ENCODE data around the gene PCED1A.
"Not testable (repeated sequence)": the region's sequence is repeated elsewhere in the genome, so short reads cannot be mapped to it uniquely, and the experiment has no call there.

Gene PCED1A

DNA sequence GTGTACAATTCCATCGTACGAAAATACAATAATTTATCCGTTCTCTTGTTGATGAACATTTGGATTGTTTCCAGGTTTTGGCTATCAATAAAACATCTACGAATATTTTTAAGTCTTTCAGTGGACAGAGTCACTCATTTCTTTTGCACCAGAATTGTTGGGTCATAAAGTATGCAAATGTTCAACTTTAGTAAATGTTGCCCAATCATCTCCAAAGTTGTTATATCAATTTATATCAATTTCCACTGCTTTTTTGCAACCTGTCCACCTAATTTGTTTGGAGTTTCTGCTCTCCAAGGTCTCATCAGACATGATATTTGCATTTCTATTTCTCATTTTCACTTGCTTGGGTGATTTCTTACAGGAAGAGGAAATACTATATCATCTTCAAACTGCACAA, 13.8 kb downstream of the PCED1A start:
- no peak for DNase-seq (ENCODE audit: low read depth)

DNA sequence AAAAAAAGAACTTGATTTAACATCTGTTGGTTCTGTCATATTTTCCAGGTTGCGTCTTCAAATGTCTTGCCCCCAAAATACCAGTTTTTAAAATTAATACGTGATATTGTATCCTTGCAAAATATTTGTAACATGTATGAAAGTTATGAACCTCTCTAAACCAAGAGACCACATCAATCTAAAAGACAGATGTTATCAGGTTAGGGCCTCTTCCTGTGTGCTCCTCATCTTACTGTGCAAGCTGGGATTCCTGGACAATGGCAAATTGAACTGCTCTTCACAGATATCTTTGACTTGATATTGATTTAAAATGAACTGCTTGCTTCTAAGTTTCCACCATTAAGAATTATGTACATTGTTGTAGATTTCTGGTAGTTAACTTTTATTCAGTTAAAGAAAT, 14.7 kb downstream of the PCED1A start:
- no peak for DNase-seq (ENCODE audit: low read depth)

DNA sequence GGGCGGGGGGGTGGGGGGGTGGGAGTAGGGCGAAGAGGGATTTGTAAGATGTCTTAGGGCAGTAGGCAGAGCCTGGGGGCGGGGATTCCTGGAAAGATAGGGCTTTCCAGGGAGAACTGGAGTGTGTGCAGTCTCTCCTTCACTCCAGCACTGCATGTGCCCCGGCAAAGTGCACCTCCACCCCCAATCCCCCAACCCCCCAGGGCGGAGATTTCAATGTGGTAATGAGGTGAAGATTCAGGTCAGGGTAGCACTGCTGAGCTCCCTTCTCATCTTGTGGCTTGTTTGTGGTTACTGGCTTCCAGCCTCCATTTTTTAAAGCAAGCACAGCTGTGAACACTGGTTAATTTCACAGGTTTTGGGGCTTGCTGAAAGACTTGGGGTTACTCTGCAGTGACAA, 18.4 kb downstream of the PCED1A start:
- no peak for DNase-seq (ENCODE audit: low read depth)

DNA sequence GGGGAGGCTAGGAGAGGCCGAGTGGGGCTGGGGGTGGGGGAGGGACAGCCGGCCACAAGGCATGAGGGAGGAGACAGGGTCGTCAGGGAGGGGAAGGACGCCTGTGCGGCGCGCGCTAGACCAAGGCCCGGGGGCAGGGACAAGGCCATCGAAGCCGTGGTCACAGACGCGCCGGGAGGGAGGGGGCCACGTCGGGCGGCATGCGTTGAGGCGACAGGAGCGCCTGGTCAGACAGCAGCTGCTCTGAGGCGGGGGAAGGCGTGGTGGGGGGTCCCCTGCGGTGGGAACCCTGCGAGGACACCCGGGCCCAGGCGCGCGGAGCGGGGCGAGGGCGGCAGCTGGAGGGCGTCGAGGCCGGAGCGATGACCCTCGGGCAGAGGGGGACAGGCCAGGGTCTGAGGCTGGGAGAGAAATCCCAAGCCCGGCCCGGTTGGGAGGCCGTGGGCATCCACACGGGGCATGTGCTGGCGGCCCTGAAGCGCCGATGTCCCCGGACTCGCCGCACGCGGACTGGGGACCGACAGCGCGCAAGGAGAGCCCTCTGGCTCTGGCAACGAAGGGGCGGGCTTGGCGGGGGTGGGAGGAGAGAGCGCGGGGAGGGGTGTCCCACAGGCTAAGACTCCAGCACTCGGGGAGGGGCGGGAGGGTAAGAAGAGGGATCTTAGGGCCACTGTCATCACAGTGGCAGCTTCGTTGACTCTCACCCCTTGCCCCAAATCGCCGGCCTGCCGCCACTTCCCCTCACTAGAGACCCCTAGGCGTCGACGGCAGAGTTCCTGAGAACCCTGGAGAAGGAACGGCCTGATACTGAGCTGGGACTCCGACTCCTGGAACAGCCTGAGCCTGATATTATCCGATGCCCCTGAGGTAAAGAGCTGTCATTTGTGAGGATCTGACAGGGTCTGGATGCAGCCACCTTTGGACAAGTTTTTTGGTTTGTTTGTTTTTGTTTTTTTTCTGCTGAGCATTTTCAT, 19.3 kb downstream of the PCED1A start:
- DNase-seq (ENCODE audit: low read depth) = no peak

DNA sequence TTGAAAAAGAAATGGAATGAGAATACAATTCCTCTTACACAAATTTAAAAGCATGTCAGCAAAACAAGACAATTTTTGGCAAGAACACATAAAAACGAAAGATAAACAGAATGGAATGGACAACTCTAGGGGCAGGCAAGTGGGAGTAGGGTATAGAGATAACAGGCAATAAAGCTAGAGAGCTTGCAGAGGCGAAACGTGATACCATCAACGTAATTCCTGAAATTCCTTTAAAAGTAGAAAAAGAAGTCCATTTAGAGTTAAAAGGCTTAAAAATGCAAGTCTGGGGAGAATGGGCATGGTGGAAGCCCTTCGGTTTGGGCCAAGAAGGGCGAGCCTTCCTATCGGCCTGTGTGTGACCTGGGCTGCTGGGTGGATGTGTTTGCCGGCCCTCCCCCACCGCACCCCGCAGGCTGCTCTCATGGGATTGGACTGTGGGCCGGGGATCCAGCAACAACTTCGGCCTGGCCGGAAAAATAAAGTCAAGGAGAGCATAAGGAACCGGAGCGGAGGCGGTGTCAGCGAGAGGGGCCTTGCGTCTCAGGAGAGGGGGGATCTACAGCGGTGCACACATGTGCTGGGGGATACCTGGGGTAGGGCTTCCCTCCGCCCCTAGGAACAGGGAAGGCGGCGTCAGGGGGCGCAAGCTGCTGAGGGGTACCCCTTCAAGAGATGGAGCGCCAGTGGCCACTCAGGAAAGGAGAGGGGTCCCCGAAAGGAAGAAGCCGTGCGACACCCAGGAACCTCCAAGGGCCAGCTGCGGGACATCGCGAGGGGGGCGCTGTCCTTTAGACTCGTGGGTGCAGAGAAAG, 20.2 kb downstream of the PCED1A start:
- DNase-seq (ENCODE audit: low read depth) = no peak

DNA sequence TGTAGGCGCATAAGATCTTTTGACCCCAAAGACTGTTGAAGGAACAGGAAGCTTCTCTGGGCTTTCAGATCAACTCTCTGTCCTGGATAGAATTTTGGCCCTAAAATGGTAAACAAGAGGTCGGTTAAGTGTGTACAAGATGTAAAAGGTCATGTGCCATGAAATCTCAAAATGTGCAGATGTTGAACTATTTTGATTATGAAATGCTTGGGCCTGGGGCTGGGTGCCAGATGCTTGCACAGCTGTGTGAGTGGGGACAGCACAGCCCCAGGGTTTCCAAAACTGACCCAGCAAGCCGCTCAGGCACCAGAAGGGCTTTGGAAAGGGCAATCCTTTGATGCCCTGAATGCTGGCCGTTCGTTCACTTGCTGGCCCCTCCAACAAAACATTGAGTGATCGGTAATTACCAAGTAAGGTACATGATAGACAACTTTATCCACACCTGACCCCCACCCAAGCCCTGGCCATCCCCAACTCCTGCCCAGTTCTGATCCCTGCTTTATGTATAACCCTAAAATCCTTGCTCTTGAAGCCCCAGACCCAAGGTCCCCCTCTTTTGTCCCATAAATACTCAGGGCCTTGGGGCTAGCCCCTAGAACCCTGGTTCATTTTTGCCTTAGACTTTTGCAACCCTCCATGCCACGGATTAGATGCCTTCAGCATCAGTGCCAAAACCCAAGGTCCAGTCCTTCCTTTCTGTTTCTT, 22.4 kb downstream of the PCED1A start:
- no peak for DNase-seq (ENCODE audit: low read depth)

DNA sequence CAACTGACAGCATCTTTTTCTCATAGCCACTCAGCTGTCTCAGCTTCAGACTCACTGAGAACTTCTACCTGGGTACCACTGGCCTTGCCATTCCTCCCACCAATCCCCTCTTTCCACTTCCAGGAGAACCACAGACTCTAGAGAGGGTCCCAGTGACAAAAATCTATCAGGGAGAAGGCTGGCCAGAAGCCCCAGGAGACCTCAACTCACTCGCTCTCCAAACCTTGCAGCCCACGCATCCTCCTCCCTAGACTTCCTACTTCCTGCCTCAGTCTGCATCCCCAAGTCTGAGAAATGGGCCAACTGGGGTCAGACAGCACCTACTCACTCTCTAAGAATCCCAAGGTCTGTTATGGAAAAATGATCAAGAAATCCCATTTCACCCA, 23.1 kb downstream of the PCED1A start:
- DNase-seq (ENCODE audit: low read depth) = no peak

DNA sequence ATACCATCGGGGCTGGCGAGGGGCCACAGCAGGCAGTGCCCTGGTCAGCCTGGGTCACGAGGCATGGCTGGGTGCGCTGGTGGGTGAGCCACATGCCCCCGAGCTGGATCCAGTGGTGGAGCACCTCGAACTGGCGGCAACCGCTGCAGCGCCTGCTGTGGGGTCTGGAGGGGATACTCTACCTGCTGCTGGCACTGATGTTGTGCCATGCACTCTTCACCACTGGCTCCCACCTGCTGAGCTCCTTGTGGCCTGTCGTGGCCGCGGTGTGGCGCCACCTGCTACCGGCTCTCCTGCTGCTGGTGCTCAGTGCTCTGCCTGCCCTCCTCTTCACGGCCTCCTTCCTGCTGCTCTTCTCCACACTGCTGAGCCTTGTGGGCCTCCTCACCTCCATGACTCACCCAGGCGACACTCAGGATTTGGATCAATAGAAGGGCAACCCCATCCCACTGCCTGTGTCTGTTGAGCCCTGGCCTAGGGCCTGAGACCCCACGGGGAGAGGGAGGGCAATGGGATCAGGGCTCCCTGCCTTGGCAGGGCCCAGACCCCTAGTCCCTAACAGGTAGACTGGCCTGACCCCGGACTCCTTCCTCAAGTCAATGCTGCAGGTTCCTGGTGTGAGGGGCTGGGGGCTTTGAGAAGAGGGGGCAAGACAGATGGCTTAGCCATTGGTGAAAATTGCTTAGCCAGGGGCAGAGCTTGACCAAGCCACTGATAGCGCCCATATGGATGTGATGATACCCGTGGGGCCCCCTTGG, 23.7 kb downstream of the PCED1A start:
- DNase-seq (ENCODE audit: low read depth) = no peak

DNA sequence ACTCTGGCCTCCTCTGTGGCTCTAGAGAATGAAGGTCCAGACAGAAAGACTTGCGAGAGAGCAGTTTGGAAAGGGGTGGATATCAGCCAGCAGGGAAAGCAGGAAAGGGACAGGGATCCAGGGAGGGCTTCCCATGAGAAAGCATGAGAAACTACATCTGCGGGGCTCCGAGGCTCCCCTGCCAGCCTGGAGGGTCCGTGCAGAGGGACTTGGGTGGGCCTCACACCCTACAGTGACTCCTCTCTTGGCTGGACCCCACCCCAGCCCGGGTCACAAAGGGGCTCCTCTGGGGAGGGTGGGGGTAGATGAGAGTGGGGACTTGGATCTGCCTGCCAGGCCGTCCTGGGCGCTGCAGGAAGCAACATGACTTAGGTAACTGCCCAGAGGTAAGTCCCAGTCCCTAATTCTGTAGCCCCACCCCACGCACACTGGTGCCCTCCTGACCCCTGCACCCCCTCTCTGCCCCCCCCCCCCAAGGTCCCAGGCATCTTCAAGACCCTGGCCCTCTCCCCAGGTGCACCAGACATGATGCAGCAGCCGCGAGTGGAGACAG, 24.3 kb downstream of the PCED1A start, which contains the start of gene TMEM239:
TSS of gene TMEM239 (plus strand) at position 335 of the 553 bp plus-strand sequence. CDS start at position 526, 191 bp downstream.
- DNase-seq (ENCODE audit: low read depth) = no peak

DNA sequence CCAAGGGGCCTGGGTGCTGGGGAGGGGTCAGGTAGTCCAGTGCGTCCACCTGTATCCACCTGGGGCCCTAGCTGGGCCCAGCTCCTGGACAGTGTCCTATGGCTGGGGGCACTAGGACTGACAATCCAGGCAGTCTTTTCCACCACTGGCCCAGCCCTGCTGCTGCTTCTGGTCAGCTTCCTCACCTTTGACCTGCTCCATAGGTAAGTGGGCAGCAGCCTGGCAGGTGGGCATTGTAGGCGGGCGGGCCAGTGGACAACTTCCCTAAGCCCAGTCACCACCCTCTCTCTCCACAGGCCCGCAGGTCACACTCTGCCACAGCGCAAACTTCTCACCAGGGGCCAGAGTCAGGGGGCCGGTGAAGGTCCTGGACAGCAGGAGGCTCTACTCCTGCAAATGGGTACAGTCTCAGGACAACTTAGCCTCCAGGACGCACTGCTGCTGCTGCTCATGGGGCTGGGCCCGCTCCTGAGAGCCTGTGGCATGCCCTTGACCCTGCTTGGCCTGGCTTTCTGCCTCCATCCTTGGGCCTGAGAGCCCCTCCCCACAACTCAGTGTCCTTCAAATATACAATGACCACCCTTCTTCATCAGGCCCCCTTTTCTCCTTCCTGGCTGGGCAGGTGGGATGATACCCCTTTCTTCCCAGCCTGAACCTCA, 25.1 kb downstream of the PCED1A start:
- no peak for DNase-seq (ENCODE audit: low read depth)

DNA sequence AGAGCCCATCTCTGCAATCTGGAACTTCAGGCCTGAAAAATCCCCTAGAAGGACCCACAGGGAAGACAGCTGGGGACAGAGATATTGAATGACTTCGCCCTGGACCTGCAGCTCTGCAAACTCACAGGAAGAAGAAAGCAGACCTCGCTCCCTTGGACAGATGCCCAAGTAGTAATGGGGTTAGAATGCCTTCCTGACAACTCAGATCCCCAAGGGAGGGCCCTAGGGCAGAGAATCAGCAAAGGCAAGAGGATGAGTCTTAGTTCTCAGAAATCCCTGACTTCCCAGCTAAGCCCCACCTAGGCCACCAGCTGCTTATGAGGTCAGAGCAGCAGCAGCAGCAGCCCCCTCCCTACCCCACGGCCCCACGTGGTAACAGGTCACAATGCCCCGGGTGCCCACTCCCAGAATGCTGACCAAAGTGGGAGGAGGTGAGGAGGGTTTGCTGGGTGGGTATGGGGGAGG, 25.8 kb downstream of the PCED1A start, which contains the start of gene C20orf141:
TSS of gene C20orf141 (plus strand) at position 401 of the 465 bp plus-strand sequence. CDS start 198 bp downstream, outside the sequence.
- DNase-seq (ENCODE audit: low read depth) = no peak

DNA sequence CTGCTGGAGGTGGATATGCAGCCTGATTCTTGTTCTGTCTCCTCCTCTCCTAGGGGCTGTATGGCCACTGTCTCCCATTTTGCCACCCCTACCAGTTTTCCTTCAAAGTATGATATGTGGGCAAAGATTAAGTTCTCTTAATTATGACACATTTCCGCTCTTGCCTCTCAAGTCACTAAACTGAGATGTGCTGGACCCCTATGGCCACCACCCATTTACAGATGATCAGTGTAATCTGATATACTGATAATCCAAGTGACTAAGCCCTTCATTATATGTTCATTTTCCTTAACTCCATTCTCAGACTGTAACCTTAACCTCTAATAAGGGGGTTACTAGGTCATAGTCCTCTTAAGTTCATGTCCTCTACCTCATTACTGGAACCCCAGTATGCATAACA, 26.4 kb downstream of the PCED1A start:
- no peak for DNase-seq (ENCODE audit: low read depth)

DNA sequence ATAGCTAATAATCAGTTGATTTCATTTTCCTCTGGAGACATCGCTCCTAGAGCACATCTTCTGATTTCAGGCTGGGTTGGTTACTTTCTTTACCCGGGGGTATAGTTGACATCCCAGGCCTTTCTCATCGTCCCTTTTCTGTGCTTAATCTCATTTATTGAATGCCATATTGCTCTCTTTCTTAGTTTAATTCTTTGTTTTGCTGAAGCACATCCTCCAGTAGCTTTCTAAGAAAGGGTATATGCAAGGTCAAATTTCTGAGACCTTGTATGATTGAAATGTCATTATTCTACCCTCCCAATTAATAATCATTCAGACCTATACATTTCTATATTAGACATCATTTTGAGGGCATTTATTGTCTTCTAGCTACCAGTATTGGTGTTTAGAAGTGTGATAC, 28.3 kb downstream of the PCED1A start:
- DNase-seq (ENCODE audit: low read depth) = no peak

DNA sequence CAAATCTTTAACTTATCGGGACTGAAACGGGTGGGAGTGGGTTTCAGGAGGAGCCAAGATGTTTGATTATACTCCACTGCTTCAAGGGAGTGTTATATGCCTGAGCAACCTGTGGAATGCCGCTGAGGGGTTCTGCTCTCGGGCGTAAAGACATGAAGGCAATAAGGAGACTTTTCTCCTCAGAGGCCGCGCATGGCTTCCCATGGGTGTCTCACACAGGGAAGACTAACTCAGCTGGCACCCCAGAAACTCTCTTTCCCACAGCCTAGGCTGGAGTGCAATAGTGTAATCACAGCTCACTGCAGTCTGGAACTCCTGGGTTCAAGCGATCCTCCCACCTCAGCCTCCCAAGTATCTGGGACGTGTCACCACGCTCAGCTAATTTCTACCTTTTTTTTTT, 30.8 kb downstream of the PCED1A start:
- no peak for DNase-seq (ENCODE audit: low read depth)

DNA sequence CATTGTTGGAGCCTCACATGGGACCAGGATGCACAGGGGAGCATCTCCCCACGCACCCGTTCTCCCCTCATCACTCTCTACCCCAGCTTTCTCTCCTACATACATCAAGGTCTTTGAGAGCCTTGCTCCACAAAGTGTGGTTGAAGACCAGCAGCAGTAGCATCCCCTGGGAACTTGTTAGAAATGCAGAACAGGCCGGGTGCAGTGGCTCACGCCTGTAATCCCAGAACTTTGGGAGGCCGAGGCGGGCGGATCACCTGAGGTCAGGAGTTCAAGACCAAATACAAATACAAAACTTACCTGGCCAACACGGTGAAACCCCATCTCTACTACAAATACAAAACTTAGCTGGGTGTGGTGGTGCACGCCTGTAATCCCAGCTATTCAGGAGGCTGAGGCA, 32.5 kb downstream of the PCED1A start:
- DNase-seq (ENCODE audit: low read depth) = not testable (repeated sequence)

DNA sequence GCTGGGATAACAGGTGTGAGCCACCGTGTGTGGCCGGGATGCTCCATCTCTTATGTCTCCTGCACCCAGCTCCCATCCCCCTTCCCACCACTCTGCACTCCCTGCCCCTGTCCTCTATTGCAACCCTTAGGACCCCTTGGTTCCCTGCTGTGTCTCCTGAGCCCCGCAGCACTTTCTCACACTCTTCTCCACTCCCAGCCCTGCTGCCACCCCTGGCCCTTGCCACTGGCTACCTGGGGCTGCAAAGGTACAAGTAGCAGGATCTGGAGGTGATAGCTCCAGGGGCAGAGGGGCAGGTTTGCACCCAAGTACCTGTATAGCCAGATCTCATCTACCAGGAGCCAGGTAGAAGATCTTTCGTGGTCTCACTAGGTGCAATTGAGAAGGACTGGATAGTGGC, 33.4 kb downstream of the PCED1A start:
- no peak for DNase-seq (ENCODE audit: low read depth)

DNA sequence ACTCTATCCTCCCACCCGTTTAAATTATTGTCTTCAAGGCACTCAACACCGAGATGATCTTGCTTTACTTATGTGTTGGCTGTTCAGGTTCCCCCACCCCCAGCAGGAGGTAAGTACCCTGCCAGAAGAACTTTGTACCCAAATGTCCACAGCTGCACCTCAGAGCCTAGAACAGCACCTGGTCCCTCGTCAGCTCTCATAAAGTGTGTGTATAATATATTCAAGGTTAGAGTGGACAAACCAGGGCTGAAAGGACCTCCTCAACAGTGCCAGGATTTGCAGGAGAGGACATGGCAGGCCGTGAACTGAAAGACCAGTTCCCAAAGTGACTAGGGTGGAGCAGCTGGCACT, 34.1 kb downstream of the PCED1A start:
- no peak for DNase-seq (ENCODE audit: low read depth)

DNA sequence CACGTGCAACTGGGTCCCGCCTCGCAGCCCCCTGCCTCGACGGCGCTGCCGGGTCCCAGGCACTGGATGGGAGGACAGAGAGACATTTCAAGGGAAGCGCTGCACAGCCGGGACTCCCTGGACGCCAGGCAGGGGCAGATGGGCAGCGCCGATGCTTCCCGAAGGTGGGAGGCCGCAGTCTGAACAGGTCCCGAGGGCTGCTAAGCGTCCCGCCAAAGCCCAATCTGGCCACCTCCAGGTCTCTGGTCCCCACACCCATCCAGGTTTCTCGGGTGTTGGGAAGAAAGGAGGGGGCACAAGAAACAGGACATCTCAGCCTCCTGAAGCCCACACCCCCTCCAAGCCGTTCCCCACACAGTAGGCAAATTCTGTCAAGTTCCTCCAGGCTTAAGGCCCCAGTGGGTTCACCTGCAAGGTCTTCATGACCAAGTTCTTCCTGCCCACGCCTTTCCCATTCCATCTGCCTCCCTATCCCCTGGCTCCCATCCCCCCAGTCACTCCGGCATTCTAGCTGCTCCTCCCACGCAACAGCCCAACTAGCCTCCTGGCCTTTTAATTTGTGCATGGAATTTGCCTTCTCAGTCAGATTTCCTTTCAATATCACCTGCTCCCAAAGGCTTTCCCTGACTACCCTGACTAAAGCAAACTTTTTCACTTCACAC, 34.6 kb downstream of the PCED1A start:
- no peak for DNase-seq (ENCODE audit: low read depth)

DNA sequence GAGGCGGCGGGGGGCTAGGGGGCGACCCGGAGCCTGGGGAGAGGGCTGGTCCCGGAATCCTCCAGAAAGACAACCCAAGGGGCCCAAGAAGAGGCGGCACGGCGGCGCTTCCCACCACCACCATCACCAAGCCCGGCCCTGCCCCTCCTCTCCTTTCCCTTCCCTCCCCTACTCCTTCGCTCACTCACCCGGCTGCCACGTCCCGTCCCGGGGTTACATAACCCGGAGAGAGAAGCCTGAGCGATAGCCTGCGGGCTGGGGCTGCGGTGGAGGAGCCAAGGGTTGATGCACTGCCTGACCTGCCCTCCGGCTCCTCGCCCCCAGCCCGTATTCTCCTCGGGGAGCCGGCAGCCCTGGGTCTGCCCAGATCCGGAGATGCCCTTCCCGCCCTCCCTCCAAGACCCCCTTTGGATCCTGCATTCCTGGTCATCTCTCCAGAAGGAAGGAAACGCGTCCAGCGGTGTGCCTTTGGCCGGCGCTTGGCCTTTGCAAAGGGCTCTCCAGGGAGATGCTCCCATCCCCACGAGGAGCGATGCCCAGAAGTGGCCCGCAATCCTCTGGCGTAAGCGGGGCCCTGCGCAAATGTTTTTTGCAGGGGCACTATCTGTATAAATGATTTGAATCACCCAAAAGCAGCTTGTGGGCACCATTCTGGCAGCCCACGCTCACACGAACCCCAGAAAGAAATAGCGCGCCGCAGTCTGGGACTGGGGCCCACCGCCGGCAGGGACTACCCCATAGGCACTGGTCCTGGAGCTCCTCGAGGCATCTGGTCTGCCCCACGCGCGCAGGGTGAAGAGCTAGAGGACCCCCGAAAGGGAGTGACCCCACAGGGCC, 35.4 kb downstream of the PCED1A start:
- no peak for DNase-seq (ENCODE audit: low read depth)

Measured in activated T-helper 1 cell treated with Interleukin-2 at 50 U/mL for 16 hours (primary cell).